GM19372 (cell line): ENCODE data around the gene ZNF736.
"Not testable (repeated sequence)": the region's sequence is repeated elsewhere in the genome, so short reads cannot be mapped to it uniquely, and the experiment has no call there.

Experiments
- ATAC-seq: cut with Tn5 transposase; IDR thresholded peaks from one replicate; pipeline ENCODE4 v1.9.1; 2021; ENCODE audit warnings: mild to moderate bottlenecking, low read depth, moderate library complexity; ENCODE audit not compliant: unreplicated experiment

Gene ZNF736

GRCh38 chr7:64313740-64314491, at the start of gene ZNF736:
ZNF736 (plus strand) TSS chr7:64313961; CDS start chr7:64314151, 190 bp downstream.
- ATAC-seq = peak; percentile 100

DNA sequence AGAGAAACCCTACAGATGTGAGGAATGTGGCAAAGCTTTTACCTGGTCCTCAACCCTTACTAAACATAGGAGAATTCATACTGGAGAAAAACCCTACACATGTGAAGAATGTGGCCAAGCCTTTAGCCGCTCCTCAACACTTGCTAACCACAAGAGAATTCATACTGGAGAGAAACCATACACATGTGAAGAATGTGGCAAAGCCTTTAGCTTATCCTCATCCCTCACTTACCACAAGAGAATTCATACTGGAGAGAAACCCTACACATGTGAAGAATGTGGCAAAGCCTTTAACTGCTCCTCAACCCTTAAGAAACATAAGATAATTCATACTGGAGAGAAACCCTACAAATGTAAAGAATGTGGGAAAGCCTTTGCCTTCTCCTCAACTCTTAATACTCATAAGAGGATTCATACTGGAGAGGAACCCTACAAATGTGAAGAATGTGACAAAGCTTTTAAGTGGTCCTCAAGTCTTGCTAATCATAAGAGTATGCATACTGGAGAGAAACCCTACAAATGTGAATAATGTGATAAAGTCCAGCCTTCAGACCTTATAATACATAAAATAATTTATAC, 47.3 kb upstream of the ZNF736 start:
- no peak for ATAC-seq

DNA sequence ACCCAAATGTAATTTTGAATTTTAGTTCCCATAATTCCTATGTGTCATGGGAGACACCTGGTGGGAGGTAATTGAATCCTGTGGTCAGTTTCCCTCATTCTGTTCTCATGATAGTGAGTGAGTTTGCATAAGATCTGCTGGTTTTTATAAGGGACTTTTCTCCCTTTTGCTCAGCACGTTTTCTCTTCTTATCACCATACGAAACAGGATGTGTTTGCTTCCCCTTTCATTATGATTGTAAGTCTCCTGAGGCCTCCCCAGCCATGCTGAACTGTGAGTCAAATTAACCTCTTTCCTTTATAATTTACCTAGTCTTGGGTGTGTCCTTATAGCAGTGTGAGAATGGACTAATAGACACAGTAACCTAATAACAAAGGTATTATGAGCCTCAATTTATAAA, 36.1 kb upstream of the ZNF736 start:
- no peak for ATAC-seq

DNA sequence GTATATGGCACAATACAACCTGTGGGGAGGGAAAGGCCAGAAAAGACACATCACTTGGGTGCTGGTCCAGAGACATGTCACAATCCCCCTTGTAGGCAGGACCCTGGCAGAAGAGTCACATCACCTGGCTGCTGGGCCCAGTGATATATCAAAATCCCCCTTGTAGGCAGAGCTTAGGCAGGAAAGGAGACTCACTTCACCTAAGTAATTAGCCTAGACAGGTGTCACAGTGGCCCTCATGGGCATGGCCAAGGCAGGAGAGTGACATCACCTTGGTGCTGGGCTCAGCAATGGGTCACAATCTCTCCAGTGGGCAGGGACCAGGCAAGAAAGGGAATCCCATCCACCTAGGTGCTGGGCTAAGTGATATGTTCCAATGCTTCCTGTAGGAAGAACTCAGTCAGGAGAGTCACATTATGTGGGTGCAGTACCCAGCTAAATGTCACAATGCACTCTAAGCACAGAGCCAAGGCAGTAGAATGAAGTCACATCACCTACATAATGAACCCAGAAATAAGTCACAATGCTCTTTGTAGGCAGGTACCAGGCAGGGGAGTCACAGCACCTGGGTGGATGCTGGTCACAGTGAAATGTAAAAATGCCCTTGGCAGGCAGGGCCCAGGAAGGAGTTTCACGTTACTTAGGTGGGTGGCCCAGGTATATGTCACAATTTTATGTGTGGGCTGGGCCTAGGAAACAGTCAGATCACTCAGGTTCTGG, 18.9 kb upstream of the ZNF736 start:
- no peak for ATAC-seq

- not testable (repeated sequence) for ATAC-seq
These were observed 16.3 kb upstream of the ZNF736 start for GRCh38 chr7:64297418-64297817.

DNA sequence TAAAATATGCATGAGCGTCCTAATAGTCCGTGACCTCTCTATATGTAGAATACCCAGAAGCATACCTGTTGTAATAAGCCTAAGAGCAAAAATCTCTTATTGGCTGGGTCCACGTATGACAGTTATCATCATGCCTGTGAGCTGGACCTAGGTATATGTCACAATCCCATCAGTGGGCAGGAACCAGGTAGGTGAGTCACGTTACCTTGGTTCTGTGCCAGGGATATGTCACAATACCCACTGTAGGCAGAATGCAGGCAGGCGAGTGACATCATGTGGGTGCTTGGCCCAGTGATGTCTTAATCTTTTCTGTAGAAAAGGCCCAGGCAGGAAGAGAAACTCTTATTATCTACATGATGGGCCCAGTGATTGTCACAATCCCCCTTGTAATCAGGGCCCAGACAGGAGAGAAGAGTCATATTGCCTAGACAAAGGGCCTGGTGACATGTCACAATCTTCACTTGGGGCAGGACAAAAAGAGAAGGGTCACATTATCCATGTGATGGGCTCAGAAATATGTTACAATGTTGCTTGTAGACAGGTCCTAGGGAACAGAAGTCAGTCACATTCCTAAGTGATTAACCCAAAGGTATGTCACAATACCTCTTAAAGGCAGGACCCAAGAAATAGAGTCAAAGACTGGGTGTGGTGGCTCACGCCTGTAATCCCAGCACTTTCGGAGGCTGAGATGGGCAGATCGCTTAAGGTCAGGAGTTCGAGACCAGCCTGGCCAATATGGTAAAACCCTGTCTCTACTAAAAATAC, 12.9 kb upstream of the ZNF736 start:
- no peak for ATAC-seq

DNA sequence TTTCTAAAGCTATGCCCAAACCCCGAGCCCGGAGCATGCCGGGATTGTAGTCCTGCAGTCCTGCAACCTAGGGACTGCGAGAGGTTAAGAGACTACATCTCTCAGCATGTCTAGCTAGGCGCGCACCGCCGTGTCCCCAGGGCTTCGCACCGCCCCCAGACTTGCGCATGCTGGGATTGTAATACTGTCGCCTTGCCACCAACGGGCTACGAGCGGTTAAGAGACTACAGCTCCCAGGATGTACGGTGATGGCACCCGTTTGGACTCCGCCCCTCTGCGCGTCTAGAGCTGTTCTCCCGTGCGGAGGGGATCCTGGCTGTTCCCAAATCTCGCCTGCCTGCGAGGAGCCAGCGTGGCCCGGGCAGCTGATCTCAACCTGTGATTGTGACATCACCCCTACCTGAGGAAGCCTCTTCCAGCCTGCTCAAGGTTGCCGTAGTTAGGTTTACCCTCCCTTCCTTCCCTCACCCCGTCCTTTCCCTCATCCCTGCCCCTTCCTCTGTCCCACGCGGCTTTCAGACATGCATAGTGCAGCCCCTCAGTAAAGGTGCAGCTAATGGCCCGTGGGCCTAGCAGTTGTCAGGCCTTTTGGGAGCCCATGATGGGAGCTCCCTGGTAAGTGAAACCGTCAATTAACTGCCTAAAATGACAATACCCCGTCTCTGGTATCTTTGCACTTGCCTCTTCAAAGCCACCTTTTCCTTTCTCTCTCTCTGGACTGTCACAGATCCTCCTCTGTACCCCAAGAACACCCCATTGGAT, 6.3 kb upstream of the ZNF736 start:
- peak; percentile 98 for ATAC-seq

DNA sequence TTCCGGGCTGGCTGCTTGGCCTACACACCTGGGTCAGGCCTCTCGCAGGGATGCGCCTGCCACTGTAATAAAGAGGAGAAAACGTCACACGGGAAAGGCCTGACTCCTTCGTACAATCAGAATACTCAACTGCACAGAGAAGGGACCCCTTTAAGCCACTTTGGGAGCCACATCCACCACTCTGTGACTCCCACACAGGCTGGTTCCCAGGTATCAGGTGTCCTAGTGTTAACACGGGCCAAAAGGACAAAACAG, 5.8 kb upstream of the ZNF736 start:
- ATAC-seq = no peak

- ATAC-seq = no peak
These were observed 3.3 kb upstream of the ZNF736 start for GRCh38 chr7:64310426-64310825.

DNA sequence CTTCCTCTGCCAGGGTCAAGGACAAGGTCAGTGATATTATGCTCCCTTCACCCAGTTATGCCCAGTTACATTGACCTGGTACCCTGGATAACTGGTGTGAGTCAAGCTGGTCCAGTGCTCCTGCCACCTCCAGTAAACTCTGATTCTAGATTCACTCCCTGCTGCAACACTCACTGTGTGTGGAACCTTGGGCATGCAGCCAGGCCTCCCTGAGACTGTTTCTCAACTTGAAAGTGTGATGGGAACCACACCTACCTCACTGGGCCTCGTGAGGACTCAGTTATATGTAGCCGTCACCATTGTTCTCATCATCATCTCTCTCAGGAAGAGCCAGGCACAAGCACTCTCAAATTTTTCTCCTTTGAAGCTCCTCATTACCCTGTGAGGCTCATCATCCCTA, 935 bp upstream of the ZNF736 start:
- no peak for ATAC-seq

DNA sequence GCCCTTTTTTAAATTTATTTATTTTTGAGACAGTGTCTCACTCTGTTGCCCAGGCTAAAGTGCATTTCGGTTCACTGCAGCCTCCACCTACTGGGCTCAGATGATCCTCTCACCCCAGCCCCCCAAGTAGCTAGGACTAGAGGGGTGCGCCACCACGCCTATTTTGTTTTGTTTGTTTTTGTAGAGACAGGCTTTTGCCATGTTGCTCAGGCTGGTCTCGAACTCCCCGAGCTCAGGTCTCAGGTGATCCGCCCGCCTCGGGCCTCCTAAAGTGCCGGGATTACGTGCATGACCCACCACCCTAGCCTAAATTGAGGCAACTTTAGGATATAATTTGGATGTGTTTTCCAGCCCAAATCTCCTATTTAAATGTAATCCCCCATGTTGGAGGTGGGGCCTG, 805 bp downstream of the ZNF736 start:
- no peak for ATAC-seq

DNA sequence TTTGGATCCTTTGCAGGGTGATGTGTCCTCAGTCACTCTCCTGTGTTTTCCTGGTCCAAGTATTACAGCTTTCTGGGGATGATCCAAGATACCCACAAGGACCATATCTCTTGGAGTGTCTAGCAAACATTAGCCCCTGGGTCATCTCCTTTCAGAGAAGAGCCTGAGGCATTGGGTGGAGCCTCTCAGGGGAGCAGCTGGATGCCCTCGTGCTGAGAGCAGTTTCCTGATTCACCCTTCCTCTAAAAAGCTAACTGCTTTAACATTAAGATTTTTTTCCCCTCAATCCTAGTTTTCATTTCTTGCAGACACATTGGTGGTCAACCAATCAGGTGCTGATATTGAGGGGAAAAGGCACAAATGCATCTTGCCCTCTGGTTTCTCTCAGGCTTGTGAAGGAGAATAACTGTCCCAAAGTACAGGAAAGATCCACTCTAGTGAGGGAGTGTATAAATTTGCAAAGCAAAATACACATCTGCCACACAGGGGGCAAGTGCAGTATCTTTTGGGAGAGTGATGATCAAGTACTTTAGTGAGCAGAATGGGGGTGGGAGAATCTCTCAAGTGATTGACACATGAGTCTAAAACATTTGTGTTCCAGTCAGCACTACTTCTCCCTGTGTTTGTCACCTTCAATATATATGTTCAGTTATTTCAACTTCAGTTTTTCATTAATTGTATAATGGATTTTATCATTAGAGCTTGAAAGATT, 2.4 kb downstream of the ZNF736 start:
- not testable (repeated sequence) for ATAC-seq

DNA sequence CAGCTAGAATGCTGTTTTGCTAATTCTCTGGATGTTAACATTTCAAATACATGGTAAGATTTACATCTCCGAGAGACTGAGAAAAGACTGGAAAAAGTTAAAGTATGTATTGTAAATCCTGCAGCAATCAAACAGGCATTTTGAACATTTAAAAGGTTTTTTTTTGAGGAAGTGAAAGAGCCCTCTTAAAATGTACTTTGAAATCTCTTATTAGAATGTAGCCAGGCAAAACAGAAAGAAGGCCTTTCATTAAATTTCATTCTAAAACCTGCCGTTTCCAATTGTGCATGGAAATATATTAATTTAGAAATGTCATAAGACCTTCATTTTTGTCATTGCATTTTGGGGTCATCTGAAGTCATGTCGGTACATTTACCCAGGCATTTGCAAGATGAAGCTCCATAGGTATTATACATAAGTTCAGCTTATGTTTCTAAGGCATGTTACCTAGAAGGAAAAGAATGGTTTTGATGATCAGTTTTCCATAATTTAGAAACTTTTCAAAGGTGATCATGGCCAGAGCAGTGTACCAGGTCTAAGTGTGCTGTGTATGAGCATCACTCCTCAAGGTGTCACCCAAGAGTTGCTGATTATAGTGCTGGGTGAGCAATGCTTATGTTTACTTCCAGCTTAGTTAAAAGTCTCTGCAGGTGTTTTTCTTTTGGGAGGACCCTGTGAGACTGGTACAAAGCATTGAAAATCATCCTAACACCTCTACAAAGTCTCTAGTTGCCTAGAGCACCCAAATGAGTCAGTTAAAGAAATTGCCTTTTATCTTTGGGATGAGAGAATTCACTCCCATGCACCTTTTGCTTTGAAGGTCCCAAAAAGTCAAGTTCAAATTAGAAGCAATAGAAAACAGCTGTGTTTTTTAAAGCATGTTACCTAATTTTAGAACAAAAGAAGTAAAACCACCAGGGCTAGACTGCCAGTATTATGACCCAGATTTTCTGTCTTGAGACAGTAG, 7.1 kb downstream of the ZNF736 start:
- no peak for ATAC-seq

DNA sequence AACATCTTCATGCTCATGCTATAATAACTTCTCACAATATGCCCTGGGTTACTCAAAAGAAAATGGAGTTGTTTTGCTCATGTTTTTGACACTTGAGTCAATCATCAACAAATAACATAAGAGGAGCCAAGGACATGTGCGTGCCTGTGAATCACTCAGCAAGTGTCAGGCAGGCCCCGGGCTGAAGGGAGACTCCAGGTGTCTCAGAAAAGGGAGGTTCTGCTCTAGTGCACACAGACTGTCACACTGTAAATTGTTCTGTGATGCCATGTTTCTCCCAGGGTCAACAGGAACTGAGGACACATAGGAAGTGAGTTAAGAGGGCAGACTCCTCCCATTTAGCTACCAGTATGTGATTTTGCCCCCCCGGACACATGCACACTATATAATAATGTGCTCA, 10.4 kb downstream of the ZNF736 start:
- not testable (repeated sequence) for ATAC-seq

- not testable (repeated sequence) for ATAC-seq
These were observed 35.0 kb downstream of the ZNF736 start for GRCh38 chr7:64348713-64349210.

- ATAC-seq = no peak
These were observed 45.8 kb downstream of the ZNF736 start for GRCh38 chr7:64359543-64359942.

DNA sequence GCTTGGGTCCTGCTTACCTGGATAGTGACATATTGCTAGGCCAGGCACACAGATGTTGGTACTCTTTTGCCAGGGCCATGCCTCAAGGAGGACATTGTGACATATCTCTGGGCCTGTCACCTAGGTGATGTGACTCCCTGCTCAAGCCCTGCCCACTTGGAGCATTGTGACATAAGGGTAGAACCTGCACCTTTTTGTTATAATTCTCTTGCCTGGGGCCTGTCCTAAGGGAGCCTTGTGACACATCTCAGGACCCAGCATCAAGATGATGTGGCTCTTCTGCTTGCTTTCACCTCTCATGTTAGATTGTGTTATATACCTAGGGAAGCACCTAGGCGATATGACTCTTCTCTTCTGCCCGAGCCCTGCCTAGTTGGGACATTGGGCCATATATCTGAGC, 57.4 kb downstream of the ZNF736 start:
- no peak for ATAC-seq

DNA sequence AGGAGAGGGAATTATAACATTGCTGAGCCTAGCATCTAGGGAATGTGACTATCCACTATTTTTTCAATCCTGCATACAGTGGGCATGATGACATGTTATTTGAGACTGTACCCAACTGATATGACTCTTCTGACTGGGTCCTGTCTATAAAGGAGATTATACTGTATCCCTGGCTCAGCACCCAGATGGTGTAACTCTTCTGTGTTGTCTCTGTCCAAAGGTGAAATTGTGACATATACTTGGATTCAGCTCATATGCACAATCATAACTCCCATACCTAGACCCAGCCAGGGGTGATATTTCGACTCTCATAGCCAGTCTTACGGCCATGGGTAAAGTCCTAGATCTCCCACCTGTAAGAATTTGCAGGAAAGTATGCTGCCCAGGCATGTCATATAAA, 59.3 kb downstream of the ZNF736 start:
- no peak for ATAC-seq

DNA sequence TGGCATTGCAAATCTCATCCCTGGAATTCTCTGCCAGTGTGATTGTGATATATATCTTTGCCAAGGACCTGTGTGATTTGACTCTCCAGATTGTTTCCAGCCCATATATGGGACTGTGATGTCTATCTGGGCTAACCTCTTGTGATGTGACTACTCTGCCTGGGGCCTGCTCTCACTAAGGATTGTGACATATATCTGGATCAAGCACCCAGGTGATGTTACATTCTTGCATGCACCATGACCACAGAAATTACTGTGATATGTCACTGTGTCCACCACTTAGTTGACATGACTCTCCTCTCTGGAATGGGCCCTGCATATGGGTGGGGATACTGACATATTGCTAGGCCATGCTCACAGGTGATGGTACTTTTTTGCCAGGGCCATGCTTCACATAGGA, 86.6 kb downstream of the ZNF736 start:
- no peak for ATAC-seq
